ENCODE results near the gene DGUOK.

DGUOK gene

GRCh38 chr2:73970850-73971471 lies 44.3 kb downstream of the DGUOK start:
- DNase-seq (ENCODE audit: low read depth), result no peak
- no peak overlapping the region for H3K4me3 ChIP-seq (ENCODE audit: low read length)

DNA sequence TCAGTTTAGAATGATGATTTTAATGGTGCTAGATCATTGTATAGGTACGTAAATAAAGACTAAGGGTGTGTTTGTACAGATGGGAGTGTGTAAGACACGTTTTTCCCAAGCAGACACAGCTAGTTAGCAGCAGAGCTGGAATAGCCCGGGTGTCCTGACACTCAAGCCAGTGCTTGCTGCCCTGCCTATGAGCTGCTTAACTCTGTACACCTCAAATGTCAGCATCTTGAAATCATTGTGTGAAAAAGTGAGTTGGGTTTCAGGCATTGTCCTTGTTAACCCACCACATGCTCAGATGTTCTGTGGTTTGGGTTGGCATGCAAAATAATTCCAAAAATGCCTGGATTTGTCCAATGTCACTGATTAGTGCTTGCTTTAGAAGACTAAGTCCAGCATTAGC lies 45.0 kb downstream of the DGUOK start:
- TF ChIP-seq CTCF (IDR thresholded peaks at IDR 0.05; ENCODE audit: insufficient read depth, low read depth, low read length, missing control alignments), result no peak
- no peak overlapping the region for H3K4me3 ChIP-seq (ENCODE audit: low read length)
- DNase-seq (ENCODE audit: low read depth), result no peak

More at GRCh38 chr2:73970850-73971471, 44.3 kb downstream of the DGUOK start:
- TF ChIP-seq CTCF (IDR thresholded peaks at IDR 0.05; ENCODE audit: insufficient read depth, low read depth, low read length, missing control alignments), result no peak

DNA sequence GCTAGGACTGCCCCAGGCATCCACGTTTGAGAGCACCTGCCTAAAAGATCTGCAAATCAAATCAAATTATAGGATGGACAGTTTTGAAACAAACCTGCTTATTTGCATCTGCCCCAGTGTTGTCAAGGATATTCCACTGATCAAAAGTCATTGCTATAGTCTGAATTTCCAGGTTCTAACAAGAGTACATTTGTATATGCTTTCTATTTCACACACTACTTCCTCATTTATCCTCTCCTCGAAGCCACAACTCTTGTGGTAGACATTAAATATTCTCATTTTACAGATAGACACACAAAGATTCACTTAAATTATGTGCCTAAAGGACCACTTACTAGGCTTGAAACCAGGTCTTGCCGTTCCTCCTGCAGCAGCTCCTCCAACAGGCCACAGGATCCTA lies 46.2 kb downstream of the DGUOK start:
- no peak for DNase-seq (ENCODE audit: low read depth)
- TF ChIP-seq CTCF (IDR thresholded peaks at IDR 0.05; ENCODE audit: insufficient read depth, low read depth, low read length, missing control alignments), result no peak
- H3K4me3 ChIP-seq (ENCODE audit: low read length), result no peak overlapping the region

DNA sequence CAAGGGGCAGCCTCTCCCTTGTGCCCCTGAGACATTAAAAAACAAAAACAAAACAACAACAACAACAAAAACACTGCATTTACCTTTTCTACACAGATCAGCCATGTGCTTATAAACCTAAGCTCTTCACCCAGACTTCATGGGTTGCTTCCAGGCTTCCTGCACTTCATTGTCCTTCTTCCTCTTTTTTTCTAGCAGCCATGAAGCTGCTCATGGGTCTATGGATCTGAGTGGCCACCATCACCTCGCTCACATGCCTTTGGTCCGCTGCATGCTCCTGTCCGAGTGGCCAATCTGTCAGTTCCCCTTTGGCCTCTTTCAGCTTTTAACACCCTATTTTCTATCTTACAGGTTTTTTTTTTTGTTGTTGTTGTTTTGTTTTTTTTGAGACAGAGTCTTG lies 49.1 kb downstream of the DGUOK start:
- no peak for TF ChIP-seq CTCF (IDR thresholded peaks at IDR 0.05; ENCODE audit: insufficient read depth, low read depth, low read length, missing control alignments)
- H3K4me3 ChIP-seq (ENCODE audit: low read length), result no peak overlapping the region
- DNase-seq (ENCODE audit: low read depth), result no peak

DNA sequence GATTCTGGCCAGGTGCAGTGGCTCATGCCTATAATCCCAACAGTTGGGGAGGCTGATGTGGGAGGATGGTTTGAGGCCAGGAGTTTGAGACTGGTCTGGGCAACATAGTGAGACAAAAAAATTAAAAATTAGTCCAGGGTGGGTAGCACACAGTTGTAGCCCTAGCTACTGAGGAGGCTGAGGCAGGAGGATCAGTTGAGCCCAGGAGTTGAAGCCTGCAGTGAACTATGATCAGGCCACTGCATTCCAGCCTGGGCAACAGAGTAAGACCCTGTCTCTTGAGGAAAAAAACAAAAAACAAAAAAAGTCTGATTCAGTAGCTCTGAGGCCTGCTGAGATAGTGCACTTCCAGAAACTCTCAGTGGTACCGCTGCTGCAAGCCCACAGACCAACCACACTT lies 50.1 kb downstream of the DGUOK start:
- TF ChIP-seq CTCF (IDR thresholded peaks at IDR 0.05; ENCODE audit: insufficient read depth, low read depth, low read length, missing control alignments), result no peak
- H3K4me3 ChIP-seq (ENCODE audit: low read length), result no peak overlapping the region
- DNase-seq (ENCODE audit: low read depth), result no peak

GRCh38 chr2:73977466-73977865 lies 50.8 kb downstream of the DGUOK start:
- no peak for DNase-seq (ENCODE audit: low read depth)
- H3K4me3 ChIP-seq (ENCODE audit: low read length), result no peak overlapping the region
- TF ChIP-seq CTCF (IDR thresholded peaks at IDR 0.05; ENCODE audit: insufficient read depth, low read depth, low read length, missing control alignments), result no peak

- H3K4me3 ChIP-seq (ENCODE audit: low read length), result no peak overlapping the region
Observed at GRCh38 chr2:73979021-73979420, 52.3 kb downstream of the DGUOK start.

More at GRCh38 chr2:73979021-73979420, 52.3 kb downstream of the DGUOK start:
- no peak for DNase-seq (ENCODE audit: low read depth)
- no peak for TF ChIP-seq CTCF (IDR thresholded peaks at IDR 0.05; ENCODE audit: insufficient read depth, low read depth, low read length, missing control alignments)

Data from epithelial cell of esophagus (primary cell).